GM19452 (cell line): ENCODE data around the gene G0S2.

Source experiments
- ATAC-seq: cut with Tn5 transposase; IDR thresholded peaks from one replicate; pipeline ENCODE4 v1.9.1; 2021; ENCODE audit not compliant: unreplicated experiment

The G0S2 gene, protein sequence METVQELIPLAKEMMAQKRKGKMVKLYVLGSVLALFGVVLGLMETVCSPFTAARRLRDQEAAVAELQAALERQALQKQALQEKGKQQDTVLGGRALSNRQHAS

DNA sequence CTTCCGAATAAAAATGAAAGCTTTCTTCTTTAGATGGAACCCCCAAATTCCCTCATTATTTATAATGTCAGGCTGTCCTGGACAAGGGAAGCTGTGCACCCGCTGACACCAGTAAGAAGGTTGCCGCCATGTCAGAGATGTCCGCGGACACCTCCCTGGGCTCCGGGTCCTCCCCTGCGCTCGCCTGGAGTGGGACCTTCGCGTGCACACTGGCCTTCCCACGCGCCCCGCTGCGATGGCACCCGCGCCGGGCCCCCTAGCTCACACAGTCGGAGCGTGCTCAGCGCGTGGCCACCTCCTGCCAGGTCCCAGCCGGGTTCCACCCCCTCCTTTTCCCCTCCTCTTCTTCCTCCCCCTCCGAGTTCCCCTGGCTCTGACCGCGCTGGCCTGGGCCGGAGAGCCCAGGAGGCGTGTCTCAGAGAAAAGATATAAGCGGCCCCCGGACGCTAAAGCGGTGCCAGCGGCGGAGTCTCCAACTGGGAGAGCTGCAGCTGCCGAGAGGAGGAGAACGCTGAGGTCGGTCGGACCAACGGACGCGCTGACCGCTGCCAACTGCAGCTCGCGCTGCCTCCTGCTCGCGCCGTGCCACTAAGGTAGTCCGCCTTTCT is at the start of gene G0S2:
Gene G0S2 (plus strand): TSS at position 456 of the 608 bp plus-strand sequence. CDS start 273 bp downstream, outside the sequence.
- ATAC-seq: no peak

DNA sequence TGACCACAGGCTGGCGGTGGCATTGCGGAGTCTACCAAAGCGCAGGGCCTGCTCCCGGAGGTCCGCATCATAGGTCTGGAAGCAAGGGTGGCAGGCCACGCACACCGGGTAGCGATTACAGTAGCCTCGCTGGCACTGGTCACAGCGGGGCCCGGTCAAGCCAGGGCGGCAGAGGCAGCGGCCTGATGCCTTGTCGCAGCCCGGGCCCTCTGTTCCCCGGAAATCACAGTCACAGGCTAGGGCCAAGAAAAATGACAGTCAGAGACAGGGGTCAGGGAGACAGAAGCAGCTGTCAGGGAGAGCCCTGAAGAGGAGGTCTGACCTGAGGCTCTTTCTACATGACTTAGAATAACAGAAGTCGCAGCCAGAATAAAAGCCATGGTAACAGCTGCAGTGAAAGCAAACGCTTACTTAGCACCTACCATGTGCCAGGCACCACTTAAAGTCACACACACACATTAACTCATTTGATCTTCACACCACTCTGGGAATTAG is 49.4 kb upstream of the G0S2 start:
- ATAC-seq: no peak

DNA sequence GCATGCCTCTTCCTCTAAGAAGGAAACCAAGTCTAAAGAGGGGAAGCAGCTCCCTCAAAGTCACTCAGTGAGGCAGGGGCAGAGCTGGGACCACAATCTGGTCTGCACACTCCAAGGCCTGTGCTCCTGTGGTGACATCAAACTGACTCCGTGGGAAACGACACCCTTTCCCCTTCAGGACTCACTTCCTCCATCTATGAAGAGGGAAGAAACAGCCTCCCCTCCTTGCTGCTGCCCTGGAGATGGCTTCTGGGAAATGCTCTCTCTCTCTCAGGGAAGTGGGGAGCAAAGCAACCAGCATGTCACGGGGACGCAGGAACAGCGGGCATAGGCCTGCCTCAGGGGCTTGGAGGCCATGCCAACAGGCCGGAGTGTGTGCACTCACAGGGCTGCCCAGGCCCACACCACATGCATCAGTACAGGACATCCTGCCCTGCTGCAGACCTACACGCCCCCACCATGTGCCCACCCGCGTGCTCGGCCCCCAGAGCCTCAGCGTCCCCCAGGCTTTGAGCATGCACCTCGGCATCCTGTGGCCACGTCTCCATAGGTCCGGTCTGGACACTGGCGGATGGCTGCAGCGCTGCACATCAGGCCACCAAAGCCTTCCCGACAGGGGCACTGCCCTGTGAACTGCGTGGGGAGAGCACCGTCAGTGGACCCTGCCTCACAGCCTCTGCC is 48.7 kb upstream of the G0S2 start:
- ATAC-seq: no peak

DNA sequence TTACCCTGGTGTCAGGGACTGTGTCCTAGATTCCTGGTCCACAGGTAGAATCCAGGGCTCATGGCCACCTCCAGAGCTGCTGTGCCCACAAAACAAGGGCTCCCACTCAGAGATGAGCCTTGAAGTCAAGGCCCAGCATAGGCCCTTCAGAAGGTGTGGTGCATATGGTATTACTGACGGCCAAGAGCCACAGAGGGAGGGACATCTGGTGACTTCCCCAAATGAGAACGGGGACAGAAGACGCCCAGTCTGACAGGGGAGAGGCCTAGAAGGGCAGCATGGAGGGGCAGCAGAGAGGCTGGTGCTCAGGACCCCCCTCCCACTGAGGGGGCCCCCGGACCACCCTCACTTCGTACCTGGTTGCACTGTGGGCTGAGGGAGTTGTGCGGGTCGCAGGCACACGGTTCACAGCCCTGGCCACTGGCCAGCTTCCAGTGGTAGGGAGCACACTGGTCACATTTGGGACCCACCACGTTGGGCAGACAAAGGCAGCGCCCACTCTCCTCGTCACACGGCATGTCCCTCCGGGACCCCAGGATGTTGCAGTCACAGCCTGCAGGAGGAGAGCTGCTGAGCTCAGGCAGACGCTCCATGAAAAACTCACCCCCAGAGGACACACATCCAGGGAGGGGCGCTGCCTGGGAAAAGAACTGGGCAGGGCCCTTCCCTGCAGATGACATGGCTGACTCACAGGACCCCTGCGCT is 48.0 kb upstream of the G0S2 start:
- ATAC-seq: peak; percentile 25

DNA sequence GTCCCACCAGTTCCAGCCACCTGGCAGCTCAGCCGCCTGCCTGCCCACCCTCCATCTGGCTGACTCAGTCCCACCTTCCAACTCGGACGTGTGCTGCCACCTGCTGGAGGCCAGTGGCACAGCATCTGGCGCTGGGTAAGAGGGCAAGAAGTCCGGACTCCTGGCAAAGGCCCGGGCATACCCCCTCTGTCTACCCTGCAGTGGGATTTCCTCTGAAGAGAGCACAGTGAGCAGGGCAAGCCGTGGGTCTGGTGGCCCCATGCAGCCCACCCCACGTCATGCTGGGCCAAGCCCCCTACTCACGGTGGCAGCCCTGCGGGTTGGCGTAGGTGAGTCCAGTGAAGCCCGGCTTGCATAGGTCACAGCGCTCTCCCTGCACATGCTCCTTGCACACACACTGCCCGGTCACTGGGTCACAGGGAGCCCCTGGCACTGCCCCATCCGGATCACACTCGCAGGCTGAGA is 47.4 kb upstream of the G0S2 start:
- peak; percentile 86 for ATAC-seq

DNA sequence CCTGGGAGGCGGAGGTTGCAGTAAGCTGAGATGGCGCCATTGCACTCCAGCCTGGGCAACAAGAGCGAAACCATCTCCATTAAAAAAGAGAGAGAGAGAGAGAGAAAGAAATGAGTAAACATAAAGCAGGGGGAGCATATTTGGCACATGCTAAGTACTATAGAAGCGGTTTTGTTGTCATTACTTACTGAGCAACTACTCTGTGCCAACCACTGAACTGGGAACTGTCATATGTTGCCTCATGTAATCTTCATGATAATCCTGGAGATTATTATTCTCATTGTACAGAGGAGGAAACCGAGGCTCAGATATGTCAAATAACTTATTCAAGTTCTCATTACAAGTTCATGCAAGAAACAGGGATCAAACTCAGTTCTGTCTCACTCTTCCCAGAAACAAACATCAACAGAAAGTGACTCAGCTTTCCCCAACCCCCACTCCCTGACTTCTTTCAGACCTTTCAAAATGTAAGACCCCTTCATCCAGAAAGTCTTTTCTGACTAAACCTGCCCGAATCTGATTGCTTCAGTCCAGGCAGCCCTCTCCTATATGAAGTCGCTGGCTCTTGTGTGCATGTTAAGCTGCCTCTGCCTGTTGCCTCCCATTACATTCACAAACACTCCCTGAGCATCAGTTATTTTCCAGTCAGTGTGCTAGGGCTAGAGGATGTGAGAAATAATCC is 46.5 kb upstream of the G0S2 start:
- no peak for ATAC-seq

DNA sequence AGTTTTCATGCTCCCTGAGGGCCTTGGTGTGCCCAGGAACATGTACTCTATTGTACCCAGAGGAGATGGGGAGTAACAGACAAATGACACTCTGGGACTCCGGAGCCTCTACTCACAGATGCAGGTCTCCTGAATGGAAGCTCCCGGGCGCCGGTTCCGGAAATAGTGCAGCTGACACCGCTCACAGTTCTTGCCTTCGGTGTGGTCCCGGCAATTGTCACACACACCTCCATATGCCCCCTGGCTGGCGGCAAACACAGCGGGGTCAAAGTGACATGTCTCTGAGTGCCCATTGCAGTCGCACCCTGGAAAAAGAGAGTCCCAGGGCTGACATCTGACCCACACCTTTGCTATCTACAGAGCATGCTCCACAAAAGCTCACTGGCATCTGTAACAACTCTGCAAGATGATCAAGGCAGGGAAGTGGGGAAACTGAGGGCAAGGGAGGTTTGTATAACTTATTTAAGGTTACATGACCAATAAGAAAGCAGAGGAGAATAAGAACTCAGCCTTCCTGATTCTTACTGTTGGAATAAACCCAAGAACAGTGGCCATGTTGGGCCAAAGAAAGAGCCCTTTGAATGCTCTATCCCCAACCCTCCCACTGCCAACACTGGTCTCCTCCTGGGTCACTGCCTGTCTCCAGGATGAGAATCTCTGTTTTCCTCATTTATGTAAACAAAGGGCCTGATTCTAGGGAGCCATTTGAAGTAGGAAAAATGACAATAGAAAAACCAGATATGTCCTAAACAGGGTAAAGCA is 45.4 kb upstream of the G0S2 start:
- ATAC-seq: no peak

DNA sequence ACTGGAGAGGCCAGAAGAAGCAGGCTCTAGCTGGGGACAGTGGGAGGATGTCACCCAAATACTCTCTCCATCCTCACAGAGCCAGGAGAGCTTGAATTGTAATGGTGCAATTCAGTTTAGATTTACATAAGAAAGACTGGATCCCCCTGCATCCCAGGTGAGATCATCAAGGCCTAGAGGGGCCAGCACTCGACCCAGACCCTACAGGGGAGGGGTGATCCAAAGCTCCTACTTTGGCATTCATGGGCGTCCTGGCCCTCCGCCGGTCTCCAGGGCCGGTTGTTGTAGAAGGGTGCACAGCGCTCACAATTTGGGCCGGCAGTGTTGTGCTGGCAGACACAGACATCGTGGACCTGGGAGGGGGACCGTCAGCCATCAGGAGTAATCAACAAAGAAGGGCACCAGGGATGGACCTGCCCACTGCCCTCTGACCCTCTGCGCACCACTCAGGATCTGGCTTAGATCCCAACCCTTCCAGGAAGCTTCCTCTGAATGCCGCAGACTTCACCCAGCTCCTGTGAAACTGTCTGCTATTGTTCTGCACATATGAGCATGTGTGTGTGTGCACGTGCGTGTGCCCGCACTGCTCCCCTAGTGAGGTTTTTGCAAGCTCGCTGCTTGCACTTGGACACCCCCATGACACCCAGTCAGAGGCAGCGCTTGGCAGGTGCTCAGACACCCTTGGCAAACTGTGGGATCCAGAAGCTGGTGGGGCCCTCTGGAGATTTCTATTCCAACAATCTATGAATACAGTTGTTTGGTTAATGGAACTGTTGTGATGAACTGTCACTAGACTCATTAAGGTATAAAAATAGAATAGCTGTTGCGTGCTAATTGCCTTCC is 44.6 kb upstream of the G0S2 start:
- ATAC-seq: no peak

DNA sequence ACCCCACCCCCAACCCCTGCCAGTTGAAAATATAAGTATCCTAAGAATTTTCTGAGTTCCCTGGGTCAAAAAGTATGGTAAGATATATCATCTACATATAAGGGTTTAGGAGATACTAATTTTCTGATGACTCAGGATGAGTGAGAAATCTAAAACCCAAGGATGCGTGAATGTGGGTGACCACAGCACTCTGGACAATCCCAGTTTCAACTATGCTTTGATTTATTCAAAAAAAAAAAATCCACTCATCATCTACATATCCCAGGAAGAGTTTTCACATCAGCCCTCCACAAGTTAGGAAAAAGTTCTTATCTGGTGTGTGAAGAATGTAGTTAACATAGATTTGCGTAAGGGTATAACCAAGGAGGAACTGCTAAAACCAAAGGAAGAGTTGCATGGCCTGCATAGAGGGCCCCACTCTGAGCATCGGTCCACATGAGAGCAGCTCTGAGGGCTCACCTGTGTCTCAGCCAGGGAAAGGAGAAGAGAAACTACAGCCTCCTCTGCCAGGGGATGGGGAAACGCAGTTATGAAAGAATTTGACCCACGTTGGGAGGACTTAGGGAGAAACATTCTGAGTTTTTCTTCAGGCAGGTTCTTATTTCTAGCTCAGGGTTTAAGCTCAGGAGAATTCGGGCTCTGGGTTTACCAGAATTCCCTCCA is 41.7 kb upstream of the G0S2 start:
- ATAC-seq: no peak

DNA sequence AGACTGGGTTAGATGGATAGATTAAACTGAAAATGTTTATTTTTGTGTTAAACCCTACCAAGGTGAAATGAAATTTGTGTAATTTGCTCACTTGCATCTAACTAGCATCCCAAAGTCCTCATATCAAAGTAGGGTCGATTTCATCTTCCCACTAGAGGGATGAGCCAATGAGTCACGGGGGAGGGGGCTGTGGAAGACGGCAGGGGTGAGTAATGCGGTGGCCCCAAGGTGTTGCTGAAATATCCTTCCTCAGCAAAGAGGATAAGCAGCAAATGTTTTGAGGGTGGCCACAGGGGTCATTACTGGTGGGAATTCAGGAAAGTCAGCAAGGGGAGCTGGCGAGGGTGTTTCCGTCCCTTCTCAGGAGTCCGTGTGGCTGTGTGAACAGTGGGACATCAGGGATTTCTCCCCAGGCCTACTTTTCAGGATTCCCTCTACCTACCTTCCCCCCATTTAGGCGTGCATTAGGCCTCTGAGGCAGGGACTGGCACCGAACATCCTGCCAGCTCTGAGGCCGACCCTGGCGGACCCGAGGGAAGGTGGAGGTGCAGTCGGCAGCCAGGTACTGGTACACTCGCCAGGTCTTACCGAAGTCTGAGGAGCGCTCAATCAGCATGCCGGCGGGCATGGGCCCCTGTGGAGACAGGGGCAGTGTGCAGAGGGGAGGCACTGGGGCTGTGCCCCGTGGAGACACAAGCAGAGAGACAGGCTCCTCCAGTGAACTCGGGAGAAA is 41.0 kb upstream of the G0S2 start:
- no peak for ATAC-seq

DNA sequence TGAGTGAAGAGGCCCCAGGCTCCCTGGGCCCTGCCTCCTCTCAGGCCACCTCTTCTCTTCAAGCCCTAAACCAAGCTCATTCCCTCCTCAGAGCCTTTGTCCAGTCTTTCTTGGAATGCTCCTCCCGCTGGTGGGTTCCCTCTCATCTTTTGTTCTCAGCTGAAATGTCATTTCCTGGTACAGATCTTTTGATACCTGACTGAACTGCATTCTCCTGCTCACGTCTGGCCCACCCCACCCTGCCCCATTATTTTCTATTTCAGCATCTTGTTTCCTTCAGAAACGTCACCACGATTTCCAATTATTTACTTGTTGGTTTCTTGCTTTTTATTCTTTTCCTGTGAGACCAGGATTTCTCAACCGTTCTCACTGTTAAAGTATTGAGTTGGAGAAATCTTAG is 39.4 kb upstream of the G0S2 start:
- no peak for ATAC-seq

DNA sequence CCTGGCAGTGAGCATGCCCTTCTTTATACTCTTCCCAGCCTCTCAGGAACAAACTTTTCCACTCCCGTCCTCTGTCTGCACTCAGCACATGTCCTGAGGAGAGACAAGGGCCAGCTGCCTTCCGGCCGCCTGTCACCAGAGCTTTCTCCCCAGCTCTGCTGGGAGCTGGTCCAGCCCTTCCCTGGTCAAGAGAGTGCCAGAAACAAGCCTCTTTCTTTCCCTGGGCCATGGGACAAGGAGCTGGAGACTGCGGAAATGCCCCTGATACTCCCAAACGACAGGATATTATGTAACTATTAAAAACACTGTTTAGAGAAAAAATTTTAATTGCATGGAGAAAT is 33.4 kb upstream of the G0S2 start:
- no peak for ATAC-seq

DNA sequence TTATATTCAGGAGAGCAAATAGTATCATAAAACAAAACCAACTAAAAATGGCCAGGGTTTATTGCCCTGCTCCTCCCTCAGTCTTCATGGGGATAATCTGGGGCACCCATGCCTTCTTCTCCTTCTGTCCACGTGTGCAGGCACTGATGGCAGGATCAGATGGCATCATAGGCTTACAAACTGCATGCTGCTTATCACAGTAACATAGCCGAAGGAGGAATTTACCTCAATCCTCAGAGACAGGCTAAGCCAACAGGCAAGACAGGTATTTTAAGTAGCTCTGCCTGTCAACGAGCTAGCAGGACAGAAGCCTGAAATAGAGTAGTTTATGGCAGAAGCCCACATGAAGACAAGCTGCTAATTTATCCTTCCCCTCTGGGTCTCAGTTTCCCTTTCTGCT is 32.4 kb upstream of the G0S2 start:
- no peak for ATAC-seq

DNA sequence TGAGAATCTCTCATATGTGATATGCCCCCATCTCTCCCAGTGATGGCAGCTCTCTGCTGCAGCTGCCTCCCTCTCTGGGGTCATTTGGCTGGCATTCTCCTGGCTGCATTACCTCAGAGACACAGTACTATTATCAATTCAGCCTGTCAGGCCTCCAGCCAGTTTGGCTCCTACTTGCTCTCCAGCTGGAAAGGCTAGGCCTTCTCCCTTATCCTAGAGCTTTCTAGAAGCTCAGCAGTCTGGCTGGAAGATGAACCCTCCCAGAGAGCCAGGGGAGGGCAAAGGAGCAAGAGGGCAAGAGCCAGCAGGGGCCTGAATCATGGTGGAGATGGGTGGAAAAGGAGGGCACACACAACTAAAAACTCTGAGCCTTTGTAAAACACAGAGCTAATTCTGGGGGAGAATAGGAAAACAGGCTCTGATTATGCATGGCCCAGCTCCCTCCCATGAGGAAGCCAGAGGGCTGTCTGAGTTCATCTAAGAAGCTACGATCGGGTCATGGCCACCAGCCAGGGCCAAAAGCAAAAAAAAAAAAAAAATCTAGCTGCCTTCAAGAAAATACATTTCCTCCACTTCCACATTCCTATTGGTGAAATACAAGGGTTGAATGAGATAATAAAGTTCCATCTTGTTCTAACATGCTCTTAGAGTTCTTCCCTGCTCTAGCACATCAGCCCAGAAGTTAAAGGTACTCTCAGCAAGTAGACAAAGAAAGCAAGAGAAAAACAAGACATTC is 31.8 kb upstream of the G0S2 start:
- ATAC-seq: no peak

DNA sequence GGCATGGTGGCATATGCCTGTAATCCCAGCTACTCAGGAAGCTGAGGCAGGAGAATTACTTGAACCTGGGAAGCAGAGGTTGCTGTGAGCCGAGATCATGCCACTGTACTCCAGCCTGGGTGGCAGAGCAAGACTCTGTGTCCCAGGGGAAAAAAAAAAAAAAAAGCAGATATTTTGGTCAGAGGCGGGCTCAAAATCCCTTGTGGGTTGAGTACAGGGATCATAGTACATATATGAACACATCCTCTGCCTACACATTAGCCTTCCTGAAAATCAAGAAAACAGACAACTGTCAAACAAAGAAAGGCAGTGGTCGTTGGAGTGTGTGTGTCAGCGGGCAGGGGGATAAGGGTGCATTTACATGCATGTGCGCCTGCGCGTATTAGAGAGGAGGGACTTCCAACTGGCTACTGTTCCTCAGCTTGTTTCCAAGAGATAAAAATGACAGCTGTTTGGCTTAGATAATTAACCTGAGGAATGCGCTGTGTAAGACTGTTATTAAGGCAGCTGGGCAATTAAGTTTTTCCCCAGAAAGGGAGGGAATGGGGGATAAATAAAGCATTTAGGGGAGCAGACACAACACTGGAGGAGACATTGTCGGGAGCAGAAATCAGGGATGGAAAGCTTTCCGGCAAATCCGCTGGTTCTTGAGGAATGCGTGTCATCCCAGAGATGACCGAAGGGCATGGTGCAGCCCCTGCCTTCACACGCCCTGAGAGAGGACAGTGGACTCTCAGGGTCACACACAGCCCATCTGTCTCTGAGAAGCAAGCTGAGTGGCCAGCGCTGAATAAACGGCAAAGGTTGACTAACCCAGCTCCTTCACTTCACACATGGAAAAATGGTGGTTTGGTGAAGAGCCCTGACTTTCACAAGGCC is 29.4 kb upstream of the G0S2 start:
- ATAC-seq: no peak

DNA sequence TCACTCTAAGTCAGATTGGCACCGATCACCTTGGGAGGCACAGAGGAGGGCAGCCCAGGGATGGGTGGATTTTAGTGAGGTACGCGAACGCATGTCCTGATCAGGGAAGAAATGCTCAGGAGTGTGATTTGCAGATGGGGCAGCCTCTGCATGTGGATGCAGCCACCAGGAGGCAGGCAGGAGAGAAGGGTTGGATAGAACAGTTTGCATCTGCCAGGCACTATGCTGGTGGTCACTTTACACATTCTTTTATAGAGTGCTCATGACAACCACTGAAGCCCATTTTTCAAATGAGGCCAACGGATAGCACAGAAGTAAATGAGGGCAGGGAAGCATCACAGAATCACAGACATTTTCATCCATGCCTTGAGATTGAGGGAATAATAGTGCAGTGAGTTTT is 28.7 kb upstream of the G0S2 start:
- no peak for ATAC-seq

DNA sequence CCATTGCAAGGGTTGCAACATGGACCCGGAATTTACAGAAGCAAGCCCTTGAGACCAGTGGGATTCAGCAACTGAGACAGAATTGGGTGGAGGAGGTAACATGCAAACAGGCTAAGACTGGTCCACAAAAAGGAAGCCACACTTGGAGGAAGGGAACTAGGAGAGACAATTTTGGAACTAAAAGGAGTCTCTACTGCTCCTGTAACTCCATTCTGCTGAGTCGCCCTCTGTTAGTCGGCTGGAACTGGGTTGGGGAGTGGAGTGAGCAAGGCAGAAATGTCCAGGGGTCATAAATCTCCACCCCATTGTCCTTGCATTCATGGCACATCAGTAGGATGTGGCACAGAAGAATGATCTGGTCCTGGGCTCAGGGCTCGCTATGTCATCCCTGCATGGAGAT is 28.1 kb upstream of the G0S2 start:
- ATAC-seq: no peak
